GM12865 (cell line): ENCODE data around the gene ARMC9.

Experiments used
- DNase-seq: peaks from one replicate; pipeline ENCODE4 v3.0.0; 2010; ENCODE audit warnings: low read depth
- H3K4me3 ChIP-seq: 2 replicates; pipeline ENCODE4 v1.5.1; 2011; ENCODE audit warnings: mild to moderate bottlenecking, low read depth, low read length, control low read depth
- TF ChIP-seq, protein P1 (sequence below): IDR thresholded peaks from 2 replicates; pipeline ENCODE4 v1.5.1; 2011; ENCODE audit warnings: low read length, control low read depth, low read depth, inconsistent platforms; ENCODE audit not compliant: insufficient read depth; ENCODE audit errors: missing control alignments

ARMC9 gene

DNA sequence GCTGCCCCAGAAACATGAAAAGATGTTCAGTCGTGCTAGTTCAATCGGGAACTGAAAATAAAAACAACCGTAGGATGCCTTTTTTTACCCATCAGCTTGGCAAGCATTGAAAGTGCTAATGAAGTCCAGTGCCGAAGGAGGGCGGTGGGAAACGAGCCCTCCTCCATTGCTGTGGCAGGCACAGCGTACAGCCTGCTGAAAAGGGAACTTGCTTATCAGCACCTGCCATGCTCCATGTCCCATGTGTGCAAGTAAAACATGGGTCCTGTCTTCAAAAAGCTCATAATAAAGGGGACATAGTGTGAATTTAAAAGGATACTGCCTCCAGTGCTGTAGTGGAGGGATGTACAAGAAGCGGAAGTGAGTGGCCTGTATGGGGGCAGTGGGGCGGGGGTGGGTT, 82.4 kb downstream of the ARMC9 start:
- TF ChIP-seq, protein P1, sequence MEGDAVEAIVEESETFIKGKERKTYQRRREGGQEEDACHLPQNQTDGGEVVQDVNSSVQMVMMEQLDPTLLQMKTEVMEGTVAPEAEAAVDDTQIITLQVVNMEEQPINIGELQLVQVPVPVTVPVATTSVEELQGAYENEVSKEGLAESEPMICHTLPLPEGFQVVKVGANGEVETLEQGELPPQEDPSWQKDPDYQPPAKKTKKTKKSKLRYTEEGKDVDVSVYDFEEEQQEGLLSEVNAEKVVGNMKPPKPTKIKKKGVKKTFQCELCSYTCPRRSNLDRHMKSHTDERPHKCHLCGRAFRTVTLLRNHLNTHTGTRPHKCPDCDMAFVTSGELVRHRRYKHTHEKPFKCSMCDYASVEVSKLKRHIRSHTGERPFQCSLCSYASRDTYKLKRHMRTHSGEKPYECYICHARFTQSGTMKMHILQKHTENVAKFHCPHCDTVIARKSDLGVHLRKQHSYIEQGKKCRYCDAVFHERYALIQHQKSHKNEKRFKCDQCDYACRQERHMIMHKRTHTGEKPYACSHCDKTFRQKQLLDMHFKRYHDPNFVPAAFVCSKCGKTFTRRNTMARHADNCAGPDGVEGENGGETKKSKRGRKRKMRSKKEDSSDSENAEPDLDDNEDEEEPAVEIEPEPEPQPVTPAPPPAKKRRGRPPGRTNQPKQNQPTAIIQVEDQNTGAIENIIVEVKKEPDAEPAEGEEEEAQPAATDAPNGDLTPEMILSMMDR = no peak
- H3K4me3 ChIP-seq = no peak overlapping the region
- DNase-seq = no peak

DNA sequence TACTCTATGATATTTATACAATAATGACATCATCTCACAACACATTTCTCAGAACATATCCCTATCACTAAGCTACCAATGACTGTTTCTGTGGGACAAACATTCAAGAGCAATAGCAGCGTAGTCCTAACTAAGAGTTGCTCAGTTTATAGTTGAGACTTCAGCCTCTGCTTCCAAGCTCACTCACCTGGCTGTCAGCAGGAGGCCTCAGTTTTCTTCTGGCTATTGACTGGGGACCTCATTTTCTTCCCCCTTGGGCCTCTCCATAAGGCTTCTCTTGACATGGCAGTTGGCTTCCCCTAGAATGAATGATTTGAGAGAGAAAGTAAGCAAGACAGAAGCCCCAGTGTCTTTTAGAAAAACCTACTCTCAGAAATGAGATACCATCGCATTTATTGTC, 85.9 kb downstream of the ARMC9 start:
- no peak for DNase-seq
- TF ChIP-seq, protein P1 = no peak
- H3K4me3 ChIP-seq = no peak overlapping the region

DNA sequence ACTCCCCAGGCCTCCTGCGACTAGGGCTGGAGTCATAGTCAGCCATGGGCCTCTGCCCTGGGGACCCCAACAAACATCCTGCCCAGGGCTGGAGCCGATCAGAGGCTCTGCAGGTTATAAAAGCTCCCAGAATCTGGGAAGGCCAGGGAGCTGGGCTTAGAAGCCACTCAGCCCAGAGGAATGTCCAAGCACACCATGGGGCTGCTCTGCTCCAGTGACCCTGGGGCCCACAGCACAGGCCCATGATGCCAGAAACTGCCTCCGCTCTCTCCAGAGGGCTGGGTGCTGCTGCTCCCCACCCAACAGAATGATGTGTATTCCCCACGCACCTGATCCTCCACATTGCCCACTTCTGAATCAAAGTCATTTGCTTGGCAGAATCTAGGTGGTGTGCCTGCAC, 88.5 kb downstream of the ARMC9 start:
- no peak overlapping the region for H3K4me3 ChIP-seq
- DNase-seq = no peak
- TF ChIP-seq, protein P1 = no peak

DNA sequence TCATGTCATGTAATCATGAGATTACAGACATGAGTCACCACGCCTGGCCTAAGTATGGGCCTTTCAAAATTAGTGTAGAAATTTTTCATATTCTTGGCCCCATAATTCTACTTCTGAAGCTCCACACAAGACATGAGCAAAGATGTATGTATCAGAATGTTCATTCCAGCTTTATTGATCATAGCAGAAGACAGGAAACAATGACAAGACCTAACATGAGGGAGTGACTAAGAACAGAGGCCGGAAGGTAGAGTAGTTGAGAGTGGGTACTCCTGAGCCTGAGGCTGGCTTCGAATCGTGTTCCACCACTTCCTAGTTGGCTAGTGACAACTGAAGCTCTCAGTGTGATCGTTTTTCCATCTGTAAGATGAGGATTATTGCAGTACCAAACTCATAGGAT, 89.3 kb downstream of the ARMC9 start:
- H3K4me3 ChIP-seq = no peak overlapping the region
- DNase-seq = no peak
- TF ChIP-seq, protein P1 = no peak

DNA sequence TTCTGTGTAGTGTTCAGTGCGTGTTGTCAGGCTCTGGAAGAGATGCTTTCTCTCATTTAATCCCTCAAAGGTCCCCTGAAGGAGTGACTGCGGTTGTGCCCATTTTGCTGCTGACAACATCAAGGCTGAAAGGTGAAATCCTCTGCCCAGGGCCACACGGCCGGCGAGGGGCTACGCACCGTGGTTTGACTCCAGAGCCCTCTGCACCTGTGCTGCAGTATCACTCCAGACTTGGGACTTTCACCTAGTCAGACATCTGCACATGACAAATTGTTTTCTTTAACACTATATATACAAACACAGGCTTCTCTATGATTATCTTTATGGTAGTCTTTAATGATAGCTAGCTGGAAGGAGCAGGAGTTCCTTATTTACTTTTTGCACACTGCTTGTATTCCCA, 90.2 kb downstream of the ARMC9 start:
- TF ChIP-seq, protein P1 = no peak
- no peak overlapping the region for H3K4me3 ChIP-seq
- DNase-seq = no peak

DNA sequence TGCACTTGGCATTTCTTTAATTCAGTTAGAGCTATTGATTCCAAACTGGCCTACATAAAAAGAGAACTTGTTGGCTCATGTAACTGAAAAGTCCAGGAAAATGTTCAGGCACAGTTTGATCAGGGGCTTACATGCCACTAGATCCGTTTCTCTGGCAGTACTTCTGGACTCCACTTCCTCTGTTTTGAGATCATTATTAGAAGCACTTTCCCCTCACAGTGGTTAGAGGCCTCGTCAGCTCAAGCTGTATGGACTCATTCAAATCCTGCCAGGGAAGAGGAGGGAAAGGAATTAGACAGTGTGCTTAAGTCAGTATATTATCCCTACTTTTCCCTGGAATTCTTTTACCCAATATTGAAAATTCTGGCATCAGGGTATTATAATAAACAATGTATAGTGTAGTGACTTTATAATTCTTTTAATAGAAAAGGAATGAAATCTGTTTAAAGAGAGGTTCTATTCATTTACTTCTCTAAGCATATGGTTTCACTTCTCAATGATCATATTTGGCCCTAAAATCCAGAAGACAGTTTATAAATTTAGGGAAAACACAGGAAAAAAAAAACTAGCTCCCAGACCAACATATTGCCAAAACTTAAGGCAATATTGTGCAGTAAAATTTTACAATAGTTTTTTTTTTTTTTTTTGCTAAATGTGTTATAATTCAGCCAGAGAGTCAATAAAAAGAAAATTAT, 92.0 kb downstream of the ARMC9 start:
- H3K4me3 ChIP-seq = no peak overlapping the region
- DNase-seq = no peak
- TF ChIP-seq, protein P1 = no peak
